NCI-H2196 treated with DMSO at 0.1 percent for 48 hours (cell line): ENCODE data around the gene CARS1.

Source experiments
- DNase-seq: peaks from one replicate; lab custom pipeline; 2025; ENCODE audit not compliant: unreplicated experiment; lab: John Stamatoyannopoulos, UW

Gene CARS1

DNA sequence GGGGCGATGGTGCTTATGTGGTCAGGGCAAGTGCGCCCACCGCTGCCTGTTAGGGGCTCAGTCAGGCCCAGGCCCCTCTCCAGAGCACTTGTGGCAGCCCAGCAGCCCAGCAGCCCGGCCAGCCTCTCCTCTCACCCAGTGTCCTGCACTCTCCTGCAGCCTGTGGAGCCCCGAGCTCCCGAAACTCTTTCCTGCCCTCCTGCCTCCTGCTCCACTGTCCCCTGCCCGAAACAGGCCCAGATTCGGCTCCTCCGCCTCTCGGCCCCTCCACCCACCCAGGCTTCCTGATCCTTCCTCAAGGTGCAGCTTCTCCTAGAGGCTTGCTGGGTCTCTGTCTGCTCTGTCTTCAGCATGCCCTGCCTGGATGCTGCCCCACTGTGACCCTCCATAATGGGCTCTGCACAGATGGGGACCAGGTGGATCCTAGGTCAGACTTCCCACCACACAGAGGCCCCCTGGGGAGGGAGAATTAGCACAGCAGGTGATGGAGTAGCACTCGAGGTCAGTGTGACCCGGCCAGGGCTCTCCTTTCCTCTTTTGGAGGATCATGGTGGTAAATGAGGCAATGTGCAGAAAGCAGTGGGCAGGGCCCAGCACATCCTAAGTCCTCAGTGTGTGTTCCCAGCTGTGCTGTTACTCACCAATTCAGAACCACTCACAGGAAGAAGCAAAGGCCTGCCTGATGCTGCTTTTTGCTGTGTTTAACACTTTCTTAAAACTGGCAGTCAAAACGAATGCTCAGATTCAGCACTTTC, 46.5 kb downstream of the CARS1 start:
- no peak for DNase-seq

DNA sequence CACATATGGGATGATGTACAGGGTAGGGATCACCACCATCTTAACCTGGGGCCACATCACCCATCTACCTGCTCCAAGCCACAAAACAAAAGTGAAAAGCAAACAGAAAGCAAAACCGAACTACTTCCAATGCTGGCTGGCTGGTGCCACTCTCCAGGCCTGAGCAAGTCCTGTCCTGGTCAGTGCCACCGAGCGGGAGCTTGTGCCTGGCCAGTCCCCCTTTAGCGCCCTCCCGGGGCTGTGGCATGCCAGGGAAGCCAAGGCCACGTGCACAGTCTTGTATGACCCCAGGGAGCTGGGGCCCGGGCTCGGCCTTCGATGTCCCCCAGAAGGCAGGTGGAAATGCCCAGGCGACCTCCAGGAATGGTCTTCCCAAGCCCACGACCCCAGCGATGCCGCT, 47.2 kb downstream of the CARS1 start:
- no peak for DNase-seq

DNA sequence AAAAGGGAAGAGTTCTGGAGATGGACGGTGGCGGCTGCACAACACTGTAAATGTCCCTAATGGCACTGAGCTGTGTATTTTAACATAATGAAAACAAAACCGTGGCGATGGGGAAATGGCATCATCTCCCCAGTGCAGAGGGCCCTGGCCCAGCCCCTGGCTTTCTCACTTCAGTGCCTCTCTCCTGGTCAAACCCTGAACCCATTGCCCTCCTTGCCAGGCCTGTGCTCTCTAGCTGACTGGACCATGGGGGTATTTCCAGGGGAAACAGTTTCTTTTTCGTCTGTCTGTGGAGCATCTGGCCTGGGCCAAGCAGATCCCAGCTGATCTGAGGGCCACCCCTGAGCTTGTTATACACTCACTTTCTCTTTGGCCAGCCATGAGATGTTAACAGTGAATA, 47.7 kb downstream of the CARS1 start:
- no peak for DNase-seq

DNA sequence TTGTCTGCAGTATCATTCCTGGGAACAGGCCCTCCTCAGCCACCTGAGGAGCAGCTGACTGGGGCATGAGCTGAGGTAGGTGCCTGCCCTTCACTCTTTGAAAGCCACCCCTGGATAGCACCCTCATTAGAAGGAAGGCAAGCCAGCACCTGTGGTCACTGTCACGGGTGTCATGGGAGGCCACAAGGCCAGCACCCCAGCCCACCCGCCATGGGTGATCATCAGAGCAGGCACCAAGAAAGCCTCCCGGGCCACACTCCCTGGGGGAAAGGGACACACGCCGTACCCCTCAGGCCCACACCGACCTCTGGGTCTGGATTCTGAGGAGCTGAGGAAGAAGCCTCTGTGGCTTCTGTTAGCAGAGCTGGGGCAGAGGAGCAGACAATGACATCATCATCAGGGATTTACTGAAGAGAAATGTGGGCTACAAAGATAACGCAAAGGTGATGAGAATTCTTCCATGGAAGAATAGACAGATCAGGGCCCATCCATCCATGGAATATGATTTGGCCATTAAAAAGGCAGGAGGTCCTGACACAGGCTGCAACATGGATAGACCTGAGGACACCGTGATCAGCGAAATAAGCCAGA, 48.4 kb downstream of the CARS1 start:
- DNase-seq: no peak

DNA sequence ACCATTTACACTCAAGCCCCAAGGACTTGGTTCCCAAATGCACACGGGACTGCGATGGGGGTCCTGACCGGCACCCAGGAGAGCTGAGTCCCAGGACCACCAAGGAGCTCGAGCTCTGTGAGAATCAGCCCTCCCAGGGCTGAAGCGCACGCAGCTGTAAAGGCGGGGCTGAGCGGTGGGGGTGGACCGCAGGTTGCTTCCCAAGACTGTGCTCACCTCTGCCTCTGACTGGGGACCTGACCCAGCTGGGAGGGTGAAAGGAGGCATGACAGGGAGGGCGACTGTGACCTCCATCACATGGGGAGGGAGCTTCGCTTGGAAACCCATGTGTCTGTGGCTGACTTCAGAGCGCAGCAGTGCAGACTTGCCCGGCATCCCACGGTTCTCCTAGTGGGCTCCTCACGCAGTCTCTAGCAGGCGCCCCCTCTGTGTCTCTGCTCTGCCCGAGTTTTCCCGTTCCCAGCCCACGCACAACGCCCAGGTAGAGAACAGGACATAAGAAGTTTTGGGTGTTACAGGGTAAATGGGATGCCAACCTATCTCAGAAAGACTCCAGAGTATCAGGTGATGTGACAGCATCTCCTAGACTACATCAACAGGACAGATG, 49.7 kb downstream of the CARS1 start:
- no peak for DNase-seq

DNA sequence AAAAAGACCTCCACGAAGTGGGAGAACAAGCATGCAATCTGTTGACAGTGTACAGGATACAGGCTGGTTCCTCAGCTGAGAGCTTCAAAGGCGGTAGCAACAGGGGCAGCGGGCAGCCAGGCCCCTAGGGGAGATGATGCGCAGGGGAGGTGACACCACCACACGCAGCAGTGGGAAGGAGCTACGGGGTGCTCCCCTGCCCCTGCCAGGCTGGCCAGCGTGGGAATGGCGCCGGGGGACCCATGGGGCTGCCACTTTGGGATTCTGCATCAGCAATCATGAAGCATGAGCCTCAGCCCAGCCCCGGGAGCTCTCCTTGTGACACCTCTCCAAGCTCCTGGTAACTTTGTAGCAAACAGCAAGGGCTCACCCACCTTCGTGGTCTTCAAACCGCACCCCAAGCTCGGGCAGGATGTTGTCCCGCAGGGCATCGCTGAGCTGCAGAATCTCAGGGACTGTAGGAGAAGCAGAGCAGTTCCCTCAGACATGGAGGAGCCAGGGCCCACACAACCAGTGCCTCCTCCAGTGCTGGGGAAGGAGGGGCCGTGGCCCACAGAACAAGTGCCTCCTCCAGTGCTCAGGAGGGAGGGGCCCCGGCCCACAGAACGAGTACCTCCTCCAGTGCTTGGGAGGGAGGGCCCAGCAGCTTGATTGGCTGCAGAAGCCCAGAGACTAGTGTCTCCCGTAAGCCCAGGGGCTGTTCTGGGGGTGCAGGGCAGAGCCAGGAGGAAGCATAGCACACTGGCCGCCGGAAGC, 50.5 kb downstream of the CARS1 start:
- DNase-seq: no peak

DNA sequence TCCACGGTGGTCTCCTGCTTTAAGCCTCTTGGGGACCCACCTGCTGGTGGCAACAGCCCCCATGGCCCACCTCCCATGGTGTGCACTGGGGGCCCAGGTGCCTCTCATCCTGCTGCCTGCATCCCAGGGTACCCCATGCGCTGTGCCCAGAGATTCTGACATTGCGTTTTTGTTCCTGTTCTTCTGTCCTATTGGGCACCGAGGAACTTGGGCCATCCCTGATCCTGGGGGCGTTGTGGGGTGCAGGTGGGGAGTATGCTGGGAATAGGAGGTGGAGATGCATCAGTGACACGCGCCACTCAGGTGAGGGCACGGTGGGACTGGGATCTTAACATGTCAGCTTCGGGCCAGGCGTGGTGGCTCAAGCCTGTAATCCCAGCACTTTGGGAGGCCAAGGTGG, 52.7 kb downstream of the CARS1 start:
- DNase-seq: no peak

DNA sequence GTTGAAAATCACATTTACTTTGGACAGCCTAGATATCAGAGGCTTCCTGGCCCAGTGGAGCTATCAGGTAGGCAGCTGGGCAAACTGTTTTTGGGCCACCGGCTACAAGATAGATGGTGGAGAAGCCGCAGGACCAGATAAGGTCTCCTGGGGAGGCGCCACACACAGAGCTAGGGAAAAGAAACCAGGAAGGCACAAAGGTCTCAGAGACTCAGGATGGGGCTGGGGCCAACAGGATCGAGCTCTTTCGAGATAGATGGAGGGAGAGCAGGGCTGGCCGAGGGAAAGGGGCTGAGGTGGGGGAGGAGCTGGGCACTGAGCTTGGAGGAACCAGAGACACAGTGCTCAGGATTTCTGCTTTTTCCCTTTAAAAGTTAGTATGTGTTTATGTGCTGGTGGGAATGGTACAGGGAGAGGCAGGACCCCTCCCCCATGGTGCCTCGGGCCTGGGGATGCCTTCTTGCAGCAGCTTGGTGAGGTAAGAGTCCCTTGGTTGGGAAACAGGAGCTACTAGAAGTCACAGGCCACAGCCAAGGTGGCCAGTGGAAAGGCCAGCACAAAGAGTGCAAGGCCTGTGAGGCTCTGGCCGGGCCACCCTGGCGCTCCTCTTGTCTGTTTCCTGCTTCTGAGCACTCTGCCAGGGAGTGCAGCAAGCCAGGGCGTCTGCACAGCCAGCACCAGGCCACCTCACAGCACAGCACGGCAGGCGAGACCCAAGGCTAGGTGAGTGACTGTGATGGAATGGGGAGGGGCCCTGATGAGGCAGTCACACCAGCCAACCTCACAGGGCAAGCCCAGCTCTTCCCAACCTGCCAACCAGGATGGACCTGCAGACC, 53.6 kb downstream of the CARS1 start:
- DNase-seq: no peak

DNA sequence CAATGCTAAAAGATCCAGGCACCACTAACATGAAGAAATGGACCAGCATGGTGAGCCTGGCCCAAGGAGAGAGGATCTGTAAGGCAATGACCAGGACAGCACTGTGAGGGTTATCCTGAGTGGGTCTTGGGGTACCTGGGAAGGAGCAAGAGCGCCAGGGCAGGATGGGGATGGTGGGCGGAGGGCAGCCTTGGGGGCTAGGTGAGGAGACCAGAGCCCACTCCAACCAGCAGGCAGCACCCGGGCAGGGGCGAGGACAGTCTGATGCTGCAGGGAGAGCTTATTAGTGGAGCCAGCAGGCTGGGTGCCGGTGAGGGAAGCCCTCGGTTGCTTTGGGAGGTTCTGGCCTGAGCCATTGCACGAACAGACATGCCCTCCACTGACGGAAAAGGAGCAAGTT, 54.4 kb downstream of the CARS1 start:
- no peak for DNase-seq

DNA sequence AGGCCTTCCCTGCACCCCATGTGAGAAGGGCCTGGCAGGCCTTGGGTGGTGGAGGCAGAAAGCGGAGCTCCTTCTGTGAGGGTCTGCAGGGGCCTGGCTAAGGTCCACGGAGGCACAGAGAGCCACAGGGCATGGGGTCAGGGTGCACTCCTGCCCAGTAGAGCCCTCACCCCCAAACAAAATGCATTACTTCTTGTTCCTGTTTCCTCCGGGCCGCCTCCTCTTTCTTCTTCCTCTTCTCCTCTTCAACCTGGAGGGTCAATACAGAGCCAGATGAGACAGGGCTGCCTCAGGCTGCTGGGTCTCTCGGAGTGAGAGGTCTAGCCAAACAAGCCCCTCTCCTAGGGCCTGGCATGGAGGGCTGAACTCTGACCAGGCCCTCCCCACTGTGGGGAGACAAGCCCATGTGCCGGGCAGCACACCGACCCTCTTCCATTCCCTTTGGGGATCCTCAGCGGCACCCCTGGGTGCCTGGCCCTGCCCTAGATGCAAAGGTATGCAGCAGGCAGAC, 54.8 kb downstream of the CARS1 start:
- DNase-seq: no peak

DNA sequence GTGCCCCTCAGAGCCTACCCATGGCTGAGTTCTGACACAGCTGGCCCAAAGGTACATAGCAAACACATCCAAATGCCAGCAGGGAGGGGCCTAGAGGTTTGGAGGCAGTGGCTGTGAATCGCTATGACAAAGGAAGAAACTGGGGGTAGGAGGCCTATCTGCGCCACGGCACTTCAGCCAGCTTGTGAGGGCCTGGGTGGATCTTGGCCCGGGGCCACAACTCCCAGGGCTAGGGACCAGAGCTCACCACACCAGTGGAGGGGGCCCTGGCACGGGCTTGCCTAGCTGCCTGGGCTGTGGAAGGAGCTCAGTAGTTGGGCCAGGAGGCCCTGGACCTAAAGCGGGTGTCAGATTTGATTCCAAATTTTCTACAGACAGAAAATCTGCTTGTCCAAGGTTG, 55.7 kb downstream of the CARS1 start:
- DNase-seq: peak; percentile 74

DNA sequence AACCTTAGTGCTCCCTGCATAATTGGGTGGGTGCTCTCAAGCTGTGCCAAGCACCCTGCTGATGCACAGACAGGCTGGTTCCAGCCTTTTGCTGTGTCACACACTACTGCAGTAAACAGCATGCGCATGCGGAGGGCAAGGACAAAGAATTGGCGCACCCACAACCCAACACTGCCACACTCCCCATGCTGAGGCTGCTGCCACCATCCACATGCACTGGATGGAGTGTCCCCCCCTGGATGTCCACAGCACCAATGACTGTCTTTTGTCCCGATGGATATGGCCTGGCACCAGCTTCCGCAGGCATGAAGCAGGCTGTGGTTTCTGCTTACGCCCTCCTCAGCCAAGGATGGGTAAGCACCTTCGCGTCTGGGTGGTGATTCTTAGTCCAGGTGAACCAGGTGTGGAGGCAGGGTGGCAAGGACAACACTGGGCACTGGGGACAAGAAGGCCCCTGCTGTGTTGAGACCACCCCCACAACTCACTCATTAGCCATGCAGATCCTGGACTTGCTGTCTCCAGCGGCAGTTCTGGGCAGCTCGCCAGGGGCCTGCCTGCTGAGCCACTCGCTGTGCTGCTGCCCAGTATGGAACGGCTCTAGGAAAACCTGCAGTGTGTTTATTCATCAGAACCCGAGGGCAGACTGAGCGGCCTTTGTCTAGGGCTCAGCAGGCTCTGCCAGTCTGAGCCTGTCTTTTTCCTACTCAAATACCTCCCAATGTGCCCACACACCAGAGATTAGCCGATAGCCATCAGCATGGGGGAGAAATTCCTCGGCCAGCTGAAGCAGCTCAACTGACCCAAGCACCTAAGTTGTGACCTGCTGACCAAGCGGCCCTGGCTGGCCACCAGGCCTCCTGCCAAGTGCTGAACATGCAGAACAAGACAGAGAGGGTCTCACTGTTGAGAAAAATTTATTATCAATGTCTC, 56.9 kb downstream of the CARS1 start:
- peak; percentile 95 for DNase-seq

DNA sequence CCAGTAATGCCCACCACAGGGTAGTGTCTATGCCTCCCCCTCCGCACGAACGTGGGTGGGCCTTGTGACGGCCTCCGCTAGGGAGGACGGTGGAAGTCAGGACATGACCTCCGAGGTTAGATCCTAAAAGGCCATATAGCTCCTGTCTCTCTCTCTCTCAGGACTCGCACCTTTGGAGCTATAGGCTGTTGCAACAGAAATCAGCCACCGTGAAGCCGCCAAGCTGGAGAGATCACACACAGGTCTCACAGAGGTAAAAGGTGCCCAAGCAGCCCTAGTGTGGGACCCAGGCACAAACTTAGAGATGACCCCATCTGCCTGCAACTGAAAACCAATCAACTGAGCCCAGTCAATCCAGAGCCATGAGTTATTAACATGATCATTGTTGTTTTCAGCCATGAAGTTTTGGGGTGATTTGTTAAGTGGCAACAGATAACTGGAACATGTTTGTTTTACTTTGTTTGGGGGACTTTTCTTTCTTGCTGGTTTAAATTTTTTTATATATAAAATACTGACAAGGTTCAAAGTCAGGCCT, 57.7 kb downstream of the CARS1 start:
- no peak for DNase-seq

DNA sequence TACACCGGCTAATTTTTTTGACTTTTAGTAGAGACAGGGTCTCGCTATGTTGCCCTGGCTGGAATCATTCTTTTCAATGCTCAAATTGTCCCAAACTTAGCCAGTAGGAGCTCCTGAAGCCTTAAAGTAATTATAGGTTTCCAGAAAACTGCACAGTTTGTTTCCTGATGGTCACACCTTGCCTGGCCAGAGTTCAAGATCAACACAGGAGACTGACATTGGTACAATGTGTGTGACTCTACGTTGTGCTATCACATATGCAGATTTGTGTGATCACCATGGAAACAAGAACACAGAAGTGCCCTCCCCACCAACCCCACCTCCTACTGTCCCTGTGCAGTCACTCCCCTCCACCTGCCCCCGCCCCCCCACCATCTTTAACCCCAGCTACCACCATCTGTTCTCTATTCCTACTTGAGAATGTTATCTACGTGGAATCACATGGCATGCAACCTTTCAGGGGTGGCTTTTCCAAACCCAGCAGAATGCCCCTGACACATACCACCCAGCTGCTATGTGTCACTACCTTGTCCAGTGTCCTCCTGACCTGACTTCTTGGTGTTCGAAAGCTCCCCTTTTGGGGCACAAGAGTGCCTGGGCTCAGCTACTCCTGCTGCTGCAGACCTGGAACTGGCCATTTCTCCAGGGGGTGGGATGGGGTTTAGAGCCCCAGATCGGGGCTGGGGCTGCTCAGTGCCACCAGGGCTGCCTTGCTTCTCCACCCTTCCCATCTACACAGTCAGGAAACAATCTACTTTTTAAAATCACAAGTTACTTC, 59.0 kb downstream of the CARS1 start:
- DNase-seq: no peak

DNA sequence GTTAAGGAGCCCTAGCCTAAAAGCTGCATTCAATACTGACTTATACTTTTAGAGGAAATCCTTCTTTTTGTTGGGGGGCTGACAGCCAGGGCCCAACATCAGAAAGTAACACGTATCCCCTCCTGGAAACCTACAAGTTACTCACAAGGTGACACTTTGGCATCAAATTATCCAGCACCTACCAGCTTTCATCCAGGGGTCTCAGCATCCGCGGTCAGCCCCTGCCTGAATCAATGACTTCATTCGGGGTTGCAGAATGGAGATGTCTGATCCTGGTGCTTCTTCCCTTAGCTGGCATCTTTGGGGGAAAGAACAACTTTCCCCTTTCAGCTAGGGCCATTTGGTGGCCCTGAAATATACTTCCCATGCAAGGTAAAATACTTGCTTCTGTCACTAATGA, 59.8 kb downstream of the CARS1 start:
- no peak for DNase-seq

DNA sequence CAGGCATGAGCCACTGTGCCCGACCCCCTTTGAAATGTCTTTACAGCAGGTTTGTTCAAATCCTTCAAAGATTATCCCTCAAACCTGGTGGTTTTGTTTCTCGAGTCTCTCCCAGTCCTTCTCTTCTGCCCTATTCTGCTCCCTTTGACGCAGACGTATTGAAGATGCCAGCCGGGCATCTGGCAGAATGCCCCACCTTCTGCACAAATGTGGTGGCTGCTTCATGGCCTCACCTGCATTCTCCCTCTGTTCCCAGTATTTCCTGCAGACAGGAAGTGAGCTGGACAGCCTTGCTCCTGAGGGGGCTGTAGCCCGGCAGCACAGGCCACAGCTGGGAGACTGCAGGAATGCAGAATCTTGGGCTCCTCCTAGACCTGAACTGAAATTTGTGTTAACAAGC, 60.2 kb downstream of the CARS1 start:
- no peak for DNase-seq

DNA sequence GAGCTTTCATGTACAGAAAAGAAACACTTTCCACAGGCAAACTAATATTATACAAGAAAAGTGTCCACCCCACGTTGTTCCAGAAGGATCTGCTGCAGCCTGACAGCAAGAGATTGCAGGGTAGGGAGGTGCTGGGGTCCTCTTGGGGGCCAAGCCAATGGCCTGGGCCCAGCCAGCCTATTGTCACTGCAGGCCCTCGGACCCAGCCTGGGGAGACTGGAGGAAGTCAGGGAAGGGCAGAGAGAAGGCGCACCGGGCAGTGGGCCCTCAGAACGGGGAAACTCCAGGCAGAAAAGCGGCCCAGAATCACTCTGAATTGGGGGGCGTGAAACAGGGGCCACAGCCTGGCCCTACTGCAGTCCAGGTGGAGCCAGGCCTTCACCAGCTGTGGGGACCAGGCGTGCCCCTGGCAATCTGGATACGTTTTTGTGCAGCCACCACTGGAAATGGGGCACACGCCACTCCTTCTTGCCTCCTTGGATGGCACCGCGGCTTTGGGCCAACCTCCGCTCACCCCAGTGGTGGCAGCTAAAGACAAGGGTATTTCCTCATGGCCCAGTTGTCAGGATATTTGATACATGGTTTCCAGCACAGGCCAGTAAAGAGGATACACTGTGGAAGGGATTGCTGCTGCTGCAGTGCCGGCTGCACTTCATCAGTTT, 61.2 kb downstream of the CARS1 start:
- DNase-seq: no peak

DNA sequence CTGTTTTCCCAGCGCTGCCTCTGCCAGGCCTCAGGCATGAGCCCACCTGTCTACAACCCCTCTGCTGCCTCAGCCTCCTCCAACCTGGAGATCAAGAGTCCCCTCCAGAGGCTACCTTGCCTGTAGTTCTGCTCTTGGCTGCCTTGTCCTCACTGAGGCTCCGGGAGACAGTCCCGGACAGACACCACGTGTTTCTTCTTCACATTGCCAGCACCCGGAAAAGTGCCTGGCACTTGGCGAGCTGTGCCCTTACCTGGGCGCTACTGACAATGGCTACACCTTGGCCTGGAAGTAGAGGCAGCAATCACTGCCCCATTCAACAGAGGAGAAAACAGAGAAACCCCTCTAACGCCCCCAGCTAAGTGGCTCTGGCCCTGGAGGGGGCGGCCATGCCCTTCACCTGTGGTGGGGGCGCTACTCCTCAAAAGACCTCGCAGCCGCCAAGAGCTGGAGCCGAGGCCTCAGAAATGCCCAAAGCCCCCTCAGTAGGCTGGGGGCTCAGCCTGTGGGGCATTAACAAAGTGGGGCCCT, 62.1 kb downstream of the CARS1 start:
- DNase-seq: no peak
